Common myeloid progenitor, CD34-positive (primary cell): ENCODE measurements around the gene GRP.
"Not testable (repeated sequence)": the region's sequence is repeated elsewhere in the genome, so short reads cannot be mapped to it uniquely, and the experiment has no call there.

ENCODE experiments used
- CTCF ChIA-PET: fragments of 350-600 bp; sonication (Branson Sonifier 250); formaldehyde crosslinking; loops from one replicate; lab custom pipeline; 2021; ENCODE audit warnings: antibody characterized with exemption; lab: Charles Lee
- POLR2A ChIA-PET: fragments of 350-600 bp; sonication (Branson Sonifier 250); formaldehyde crosslinking; loops from one replicate; lab custom pipeline; 2021; ENCODE audit warnings: antibody characterized with exemption; lab: Charles Lee
- DNase-seq, 3 donors: peaks; one replicate each; pipeline versions ENCODE4 v3.0.0 to v3.0.0-alpha.2; 2013
- H3K27ac ChIP-seq, 2 experiments: 1 replicate in 1 of 2; 2 replicates in 1 of 2; pipeline ENCODE4 v1.7.0; 2013; ENCODE audit warnings: inconsistent platforms in 2 of 2, low read length in 2 of 2, mild to moderate bottlenecking in 2 of 2, low read depth in 1 of 2, moderate library complexity in 1 of 2; ENCODE audit not compliant: severe bottlenecking in 2 of 2, insufficient read depth in 1 of 2, poor library complexity in 1 of 2
- H3K27me3 ChIP-seq, 5 experiments: replicated peaks in 2 of 5; 1 replicate in 3 of 5; 2 replicates in 2 of 5; pipeline versions ENCODE4 v1.6.1 to v1.7.0; 2013; ENCODE audit warnings: low read length in 4 of 5, mild to moderate bottlenecking in 2 of 5, moderate library complexity in 2 of 5, inconsistent platforms in 1 of 5; ENCODE audit not compliant: insufficient read depth in 5 of 5, control insufficient read depth in 4 of 5
- H3K36me3 ChIP-seq, 4 experiments: 1 replicate in 2 of 4; 2 replicates in 2 of 4; pipeline versions ENCODE4 v1.6.1 to v1.7.0; 2013; ENCODE audit warnings: low read length in 3 of 4, control low read depth in 1 of 4, mild to moderate bottlenecking in 1 of 4; ENCODE audit not compliant: control insufficient read depth in 4 of 4, insufficient read depth in 4 of 4
- H3K4me1 ChIP-seq, 4 experiments: 1 replicate in 3 of 4; 2 replicates in 1 of 4; pipeline versions ENCODE4 v1.6.1 to v1.7.1; 2013; ENCODE audit warnings: low read length in 3 of 4, mild to moderate bottlenecking in 3 of 4, control low read depth in 1 of 4, inconsistent platforms in 1 of 4, moderate library complexity in 1 of 4; ENCODE audit not compliant: control insufficient read depth in 4 of 4, insufficient read depth in 4 of 4; ENCODE audit errors: control extremely low read depth in 1 of 4
- H3K4me3 ChIP-seq, 7 experiments: 1 replicate in 4 of 7; 2 replicates in 3 of 7; pipeline versions ENCODE4 v1.5.1 to v1.7.0; 2013; ENCODE audit warnings: mild to moderate bottlenecking in 7 of 7, low read length in 6 of 7, moderate library complexity in 6 of 7, inconsistent platforms in 2 of 7, low read depth in 2 of 7, control low read depth in 1 of 7; ENCODE audit not compliant: insufficient read depth in 4 of 7, control insufficient read depth in 1 of 7; ENCODE audit errors: extremely low read depth in 1 of 7
- H3K9me3 ChIP-seq, 5 experiments: 1 replicate in 4 of 5; 2 replicates in 1 of 5; pipeline versions ENCODE4 v1.6.1 to v1.7.1; 2013; ENCODE audit warnings: low read length in 4 of 5, mild to moderate bottlenecking in 2 of 5, inconsistent platforms in 1 of 5, low read depth in 1 of 5, moderate library complexity in 1 of 5; ENCODE audit not compliant: control insufficient read depth in 4 of 5, insufficient read depth in 2 of 5; ENCODE audit errors: control extremely low read depth in 1 of 5
- WGBS: methylation state at CpG from one replicate; pipeline ENCODE4 v1.1.5; 2013; ENCODE audit not compliant: insufficient coverage; 5-methylcytosine and 5-hydroxymethylcytosine counted together

Gene GRP

GRCh38 chr18:59262243-59262642 is 42.3 kb downstream of the GRP start:
- H3K36me3 ChIP-seq, POLR2A ChIA-PET, H3K9me3 ChIP-seq, DNase-seq, H3K27ac ChIP-seq, H3K4me3 ChIP-seq: not testable (repeated sequence)
- H3K27me3 ChIP-seq, result peaks cover 23 to 49% (median 35%) of the 10 kb centered on the region in 5 experiments
- H3K4me1 ChIP-seq, result peaks cover 0 to 13% (median 2%) of the 10 kb centered on the region in 4 experiments
- WGBS, result no CpG with 5 or more reads among the region's 2 CpGs
- CTCF ChIA-PET, result interaction anchor here (1.3 to 4.3 kb wide), 2 partner anchors 9 to 12 kb away, joined by 3 to 27 read pairs; no protein-coding TSS in a partner anchor

- DNase-seq, result no peak
- Histone ChIP-seq H3K4me3 (no peak overlapping the region), H3K4me1 (peaks cover 0 to 23% (median 6%) of the 10 kb centered on the region in 4 experiments), H3K27ac (no peak overlapping the region), H3K9me3 (peaks cover 0 to 3% (median 1%) of the 10 kb centered on the region in 5 experiments), H3K27me3 (peaks cover 24 to 63% (median 48%) of the 10 kb centered on the region in 5 experiments), H3K36me3 (no peaks in the 10 kb centered on the region)
- 13% methylated on average over 7 of the region's 16 CpGs for WGBS
- CTCF ChIA-PET, result interaction anchor here (0.7 to 4.3 kb wide), 5 partner anchors 9 to 92 kb away, joined by 3 to 27 read pairs (median 3); partner anchors contain the start of gene RAX
- POLR2A ChIA-PET, result no interaction called here
These were observed 43.7 kb downstream of the GRP start for GRCh38 chr18:59263661-59264060.

- peaks cover 0 to 3% (median 1%) of the 10 kb centered on the region in 5 experiments for H3K9me3 ChIP-seq
- no peak overlapping the region for H3K4me3 ChIP-seq
- DNase-seq, result no peak
- POLR2A ChIA-PET, result no interaction called here
- no peak overlapping the region for H3K27ac ChIP-seq
- peaks cover 24 to 68% (median 50%) of the 10 kb centered on the region in 5 experiments for H3K27me3 ChIP-seq
- 14% methylated on average over 11 of the region's 17 CpGs for WGBS
- CTCF ChIA-PET, result interaction anchor here (1.1 to 4.3 kb wide), 4 partner anchors 9 to 91 kb away, joined by 3 to 27 read pairs (median 5); partner anchors contain the start of gene RAX
- H3K4me1 ChIP-seq, result peaks cover 0 to 27% (median 9%) of the 10 kb centered on the region in 4 experiments
- no peaks in the 10 kb centered on the region for H3K36me3 ChIP-seq
These were observed 44.2 kb downstream of the GRP start for GRCh38 chr18:59264121-59264571.

GRCh38 chr18:59264651-59265245 is 44.8 kb downstream of the GRP start:
- H3K4me3 ChIP-seq, result peak overlapping the region in 3 of 7 experiments; percentile 51 to 69 (median 62)
- H3K36me3 ChIP-seq, result no peaks in the 10 kb centered on the region
- H3K4me1 ChIP-seq, result peaks cover 0 to 31% (median 12%) of the 10 kb centered on the region in 4 experiments
- ChIA-PET POLR2A (no interaction called here), CTCF (interaction anchor here (1.3 to 4.3 kb wide), 2 partner anchors 8 to 15 kb away, joined by 7 to 27 read pairs; partner anchors contain the start of gene RAX)
- WGBS, result 10% methylated on average over 32 of the region's 41 CpGs
- H3K27me3 ChIP-seq, result peaks cover 24 to 74% (median 53%) of the 10 kb centered on the region in 5 experiments
- H3K27ac ChIP-seq, result no peak overlapping the region
- no peak for DNase-seq
- peaks cover 0 to 3% (median 1%) of the 10 kb centered on the region in 5 experiments for H3K9me3 ChIP-seq

- WGBS, result 3% methylated on average over 37 of the region's 38 CpGs
- H3K4me3 ChIP-seq, result peak overlapping the region in 6 of 7 experiments; percentile 41 to 69 (median 56)
- peaks cover 0 to 31% (median 12%) of the 10 kb centered on the region in 4 experiments for H3K4me1 ChIP-seq
- ChIA-PET POLR2A (no interaction called here), CTCF (interaction anchor here (1.0 to 4.3 kb wide), 2 partner anchors 16 to 66 kb away, joined by 3 to 27 read pairs; no protein-coding TSS in a partner anchor)
- peak; percentile 31 to 52 (median 42) for DNase-seq
- no peak overlapping the region for H3K27ac ChIP-seq
- H3K36me3 ChIP-seq, result no peaks in the 10 kb centered on the region
- peaks cover 0 to 3% (median 1%) of the 10 kb centered on the region in 5 experiments for H3K9me3 ChIP-seq
- H3K27me3 ChIP-seq, result peaks cover 24 to 80% (median 56%) of the 10 kb centered on the region in 5 experiments
These were observed 45.5 kb downstream of the GRP start for GRCh38 chr18:59265246-59265973.

- Histone ChIP-seq H3K4me3 (peak overlapping the region in 1 of 7 experiments; percentile 51), H3K36me3 (no peaks in the 10 kb centered on the region), H3K27ac (no peak overlapping the region), H3K4me1 (peaks cover 0 to 31% (median 12%) of the 10 kb centered on the region in 4 experiments), H3K27me3 (peaks cover 24 to 86% (median 62%) of the 10 kb centered on the region in 5 experiments), H3K9me3 (peaks cover 0 to 3% (median 1%) of the 10 kb centered on the region in 5 experiments)
- ChIA-PET POLR2A (interaction anchor here (0.5 kb wide), 1 partner anchor 782 kb away, joined by 3 read pairs; no protein-coding TSS in a partner anchor), CTCF (interaction anchor here (1.0 to 4.3 kb wide), 3 partner anchors 9 to 67 kb away, joined by 3 to 27 read pairs (median 3); no protein-coding TSS in a partner anchor)
- DNase-seq, result no peak
- 16% methylated on average over 11 of the region's 12 CpGs for WGBS
These were observed 46.0 kb downstream of the GRP start for GRCh38 chr18:59265974-59266369.
